Liver (tissue), 9 donors: ENCODE measurements around the gene PARP8. TPM values are rescaled to one million over a fixed set of nuclear protein-coding genes. Genes with fewer than 3 reads are reported as not detected.

ENCODE experiments used
- DNase-seq: peaks from one replicate; pipeline ENCODE4 v3.0.0-alpha.2; 2017; ENCODE audit warnings: low spot score
- H3K27ac ChIP-seq, 2 donors: one replicate each; pipeline ENCODE4 v1.7.0; 2013; ENCODE audit warnings: inconsistent platforms in 2 of 2, low read length in 2 of 2, control low read depth in 1 of 2, low read depth in 1 of 2, mild to moderate bottlenecking in 1 of 2
- H3K27me3 ChIP-seq, 4 donors: one replicate each; pipeline versions ENCODE4 v1.6.1 to v1.7.0; 2013; ENCODE audit warnings: low read length in 3 of 4, inconsistent platforms in 1 of 4, mild to moderate bottlenecking in 1 of 4, moderate library complexity in 1 of 4; ENCODE audit not compliant: control insufficient read depth in 4 of 4, insufficient read depth in 4 of 4
- H3K36me3 ChIP-seq, 4 donors: one replicate each; pipeline versions ENCODE4 v1.6.1 to v1.7.0; 2013; ENCODE audit warnings: low read length in 3 of 4, mild to moderate bottlenecking in 3 of 4, low read depth in 1 of 4, moderate library complexity in 1 of 4; ENCODE audit not compliant: control insufficient read depth in 4 of 4, insufficient read depth in 3 of 4
- H3K4me1 ChIP-seq, 4 donors: one replicate each; pipeline versions ENCODE4 v1.6.1 to v1.7.0; 2013; ENCODE audit warnings: low read length in 3 of 4, mild to moderate bottlenecking in 3 of 4, moderate library complexity in 1 of 4; ENCODE audit not compliant: control insufficient read depth in 4 of 4, insufficient read depth in 4 of 4
- H3K4me3 ChIP-seq, 3 donors: one replicate each; pipeline versions ENCODE4 v1.6.1 to v1.7.0; 2013; ENCODE audit warnings: low read length in 3 of 3, control low read depth in 1 of 3, low read depth in 1 of 3, mild to moderate bottlenecking in 1 of 3
- H3K9ac ChIP-seq, 2 donors: one replicate each; pipeline ENCODE4 v1.7.0; 2013; ENCODE audit warnings: low read length in 2 of 2, mild to moderate bottlenecking in 2 of 2, moderate library complexity in 2 of 2, control low read depth in 1 of 2, low read depth in 1 of 2
- H3K9me3 ChIP-seq, 4 donors: one replicate each; pipeline versions ENCODE4 v1.6.1 to v1.7.0; 2013; ENCODE audit warnings: low read length in 3 of 4; ENCODE audit not compliant: control insufficient read depth in 4 of 4
- EGR1 ChIP-seq, 2 donors: IDR thresholded peaks; 2 replicates each; pipeline ENCODE4 v1.6.1; 2016 to 2018; ENCODE audit warnings: antibody characterized with exemption in 2 of 2, low read depth in 2 of 2
- FOXA1 ChIP-seq: IDR thresholded peaks from 2 replicates; pipeline ENCODE4 v1.6.1; 2016; ENCODE audit warnings: antibody characterized with exemption
- FOXA2 ChIP-seq: IDR thresholded peaks from 2 replicates; pipeline ENCODE4 v1.6.1; 2016; ENCODE audit warnings: antibody characterized with exemption
- GABPA ChIP-seq, 2 donors: IDR thresholded peaks in 1 of 2; conservative IDR thresholded peaks in 1 of 2; 2 replicates each; pipeline ENCODE4 v1.6.1; 2016; ENCODE audit warnings: antibody characterized with exemption in 2 of 2, mild to moderate bottlenecking in 1 of 2, moderate library complexity in 1 of 2
- HNF4A ChIP-seq, 2 donors: conservative IDR thresholded peaks; 2 replicates each; pipeline ENCODE4 v1.6.1; 2016; ENCODE audit warnings: antibody characterized with exemption in 2 of 2, mild to moderate bottlenecking in 2 of 2
- HNF4G ChIP-seq: IDR thresholded peaks from 2 replicates; pipeline ENCODE4 v1.6.1; 2016; ENCODE audit warnings: antibody characterized with exemption
- JUND ChIP-seq, 2 donors: IDR thresholded peaks; 2 replicates each; pipeline ENCODE4 v1.6.1; 2016; ENCODE audit warnings: antibody characterized with exemption in 2 of 2
- NR2F2 ChIP-seq: IDR thresholded peaks from 2 replicates; pipeline ENCODE4 v1.6.1; 2016; ENCODE audit warnings: antibody characterized with exemption
- RAD21 ChIP-seq, 2 donors: IDR thresholded peaks; 2 replicates each; pipeline ENCODE4 v1.6.1; 2016; ENCODE audit warnings: antibody characterized with exemption in 2 of 2, mild to moderate bottlenecking in 2 of 2
- RXRA ChIP-seq, 2 donors: IDR thresholded peaks; 2 replicates each; pipeline ENCODE4 v1.6.1; 2017 to 2018; ENCODE audit warnings: antibody characterized with exemption in 2 of 2, mild to moderate bottlenecking in 1 of 2
- SP1 ChIP-seq: IDR thresholded peaks from 2 replicates; pipeline ENCODE4 v1.6.1; 2018; ENCODE audit warnings: antibody characterized with exemption, mild to moderate bottlenecking
- TAF1 ChIP-seq: conservative IDR thresholded peaks from 2 replicates; pipeline ENCODE4 v1.6.1; 2016; ENCODE audit warnings: antibody characterized with exemption, mild to moderate bottlenecking
- YY1 ChIP-seq: IDR thresholded peaks from 2 replicates; pipeline ENCODE4 v1.6.1; 2016; ENCODE audit warnings: antibody characterized with exemption, mild to moderate bottlenecking
- WGBS: extraction: QIAGEN DNeasy Blood & Tissue Kit; methylation state at CpG from one replicate; pipeline ENCODE4 v1.1.7; 2013; 5-methylcytosine and 5-hydroxymethylcytosine counted together
- polyA plus RNA-seq, 2 donors: library from polyadenylated mRNA; stranded (reverse) in 1 of 2; unstranded in 1 of 2; fragments of 200-250 nt in 1 of 2; fragments of >200 nt in 1 of 2; fragmentation: Nextera tagmentation in 1 of 2; extraction: Ambion mirVana in 1 of 2; gene quantifications; one replicate each; pipeline versions ENCODE4 v1.2.1 to v1.2.3, GENCODE V29; 2013 to 2015
- total RNA-seq, 2 donors: library from RNA; depleted of rRNA; stranded (reverse); fragments of >200 nt; gene quantifications; one replicate each; pipeline ENCODE4 v1.2.3, GENCODE V29; 2014
- TF ChIP-seq, protein P1 (sequence below): fragments of 150-350 bp; IDR thresholded peaks from 2 replicates; pipeline ENCODE4 v1.5.1; 2017; ENCODE audit warnings: improper control_type of control experiment, low read depth, low read length; ENCODE audit not compliant: missing input control
- TF ChIP-seq, protein P2 (sequence below): IDR thresholded peaks from 2 replicates; pipeline ENCODE4 v1.6.1; 2016; ENCODE audit warnings: antibody characterized with exemption
- TF ChIP-seq, protein P3 (sequence below): IDR thresholded peaks from 2 replicates; pipeline ENCODE4 v1.6.1; 2016; ENCODE audit warnings: antibody characterized with exemption
- TF ChIP-seq, protein P4 (sequence below): IDR thresholded peaks from 2 replicates; pipeline ENCODE4 v1.6.1; 2016; ENCODE audit warnings: antibody characterized with exemption
- TF ChIP-seq, protein P5 (sequence below): IDR thresholded peaks from 2 replicates; pipeline ENCODE4 v1.6.1; 2016; ENCODE audit warnings: antibody characterized with exemption, mild to moderate bottlenecking
- donor health status: healthy.
- donor health status: healthy.
- donor health status: healthy.
- donor health status: healthy.
- donor health status: healthy.

PARP8 gene
- total and polyA plus RNA-seq, 4 donors: 3.9 to 16.0 (median 7.1) TPM

DNA sequence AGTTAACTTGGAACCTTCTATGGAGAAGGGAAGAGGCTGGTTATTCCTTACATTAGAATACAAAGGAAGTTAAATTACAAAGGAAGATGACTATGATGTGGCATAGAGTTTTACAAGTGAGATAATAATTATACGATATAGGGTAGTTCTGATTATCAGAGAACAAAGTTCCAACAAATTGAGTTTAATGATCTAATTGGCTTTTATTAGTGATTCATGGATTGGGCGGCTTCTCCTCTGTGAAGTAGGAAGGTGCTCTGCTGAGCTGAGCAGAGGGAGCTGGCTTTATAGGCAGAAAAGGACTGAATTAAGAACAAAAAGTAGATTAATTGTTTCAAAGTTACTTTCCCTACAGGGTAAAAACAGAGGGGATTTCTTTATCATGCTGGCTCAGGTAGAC, 49.7 kb downstream of the PARP8 start (continued):
- TF ChIP-seq, protein P1, sequence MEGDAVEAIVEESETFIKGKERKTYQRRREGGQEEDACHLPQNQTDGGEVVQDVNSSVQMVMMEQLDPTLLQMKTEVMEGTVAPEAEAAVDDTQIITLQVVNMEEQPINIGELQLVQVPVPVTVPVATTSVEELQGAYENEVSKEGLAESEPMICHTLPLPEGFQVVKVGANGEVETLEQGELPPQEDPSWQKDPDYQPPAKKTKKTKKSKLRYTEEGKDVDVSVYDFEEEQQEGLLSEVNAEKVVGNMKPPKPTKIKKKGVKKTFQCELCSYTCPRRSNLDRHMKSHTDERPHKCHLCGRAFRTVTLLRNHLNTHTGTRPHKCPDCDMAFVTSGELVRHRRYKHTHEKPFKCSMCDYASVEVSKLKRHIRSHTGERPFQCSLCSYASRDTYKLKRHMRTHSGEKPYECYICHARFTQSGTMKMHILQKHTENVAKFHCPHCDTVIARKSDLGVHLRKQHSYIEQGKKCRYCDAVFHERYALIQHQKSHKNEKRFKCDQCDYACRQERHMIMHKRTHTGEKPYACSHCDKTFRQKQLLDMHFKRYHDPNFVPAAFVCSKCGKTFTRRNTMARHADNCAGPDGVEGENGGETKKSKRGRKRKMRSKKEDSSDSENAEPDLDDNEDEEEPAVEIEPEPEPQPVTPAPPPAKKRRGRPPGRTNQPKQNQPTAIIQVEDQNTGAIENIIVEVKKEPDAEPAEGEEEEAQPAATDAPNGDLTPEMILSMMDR: no peak
- TF ChIP-seq HNF4G (no peak), FOXA1 (no peak), FOXA2 (no peak), RAD21 (IDR thresholded peaks at IDR 0.05) (no peak), YY1 (no peak), TAF1 (no peak)

DNA sequence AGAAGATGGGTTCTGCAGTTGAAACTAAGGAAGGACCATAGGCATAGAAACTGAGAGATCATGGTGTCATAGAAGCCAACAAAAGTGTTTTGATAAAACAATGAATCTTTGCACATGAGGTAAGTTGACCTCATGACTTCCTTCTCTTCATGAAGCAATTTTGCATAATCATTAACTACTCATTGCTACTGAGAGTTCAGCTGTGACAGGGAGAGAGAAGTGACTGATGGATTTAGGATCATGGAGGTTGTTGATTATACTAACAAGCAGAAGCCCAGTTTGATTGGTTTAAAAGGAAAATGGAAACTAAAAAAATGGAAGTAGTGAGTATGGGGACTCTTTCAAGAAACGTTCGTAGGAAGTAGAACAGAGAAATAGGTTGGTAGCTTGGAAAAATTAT, 51.2 kb downstream of the PARP8 start:
- Histone ChIP-seq H3K27ac (peak overlapping the region; percentile 13 to 38), H3K36me3 (no peaks in the 10 kb centered on the region), H3K4me3 (no peak overlapping the region), H3K9ac (no peak overlapping the region), H3K27me3 (no peaks in the 10 kb centered on the region), H3K4me1 (peaks cover 1 to 13% (median 6%) of the 10 kb centered on the region in 4 donors), H3K9me3 (no peaks in the 10 kb centered on the region)
- no peak for DNase-seq
- 36% methylated on average over 2 of the region's 2 CpGs for WGBS
- TF ChIP-seq, protein P2, sequence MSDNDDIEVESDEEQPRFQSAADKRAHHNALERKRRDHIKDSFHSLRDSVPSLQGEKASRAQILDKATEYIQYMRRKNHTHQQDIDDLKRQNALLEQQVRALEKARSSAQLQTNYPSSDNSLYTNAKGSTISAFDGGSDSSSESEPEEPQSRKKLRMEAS: peak; percentile 34
- TF ChIP-seq EGR1 (IDR thresholded peaks at IDR 0.05; ENCODE audit: low read depth in 2 of 2) (no peak), HNF4A (conservative IDR thresholded peaks at IDR 0.05) (peak; percentile 37 to 49), FOXA1 (no peak), NR2F2 (peak; percentile 77), SP1 (peak; percentile 61), FOXA2 (no peak), JUND (IDR thresholded peaks at IDR 0.05) (peak in 1 of 2 donors; percentile 11), TAF1 (no peak), RAD21 (IDR thresholded peaks at IDR 0.05) (no peak), YY1 (peak; percentile 82), HNF4G (no peak), GABPA (IDR thresholded peaks at IDR 0.05 in 1 of 2, conservative IDR thresholded peaks at IDR 0.05 in 1 of 2) (no peak), RXRA (IDR thresholded peaks at IDR 0.05) (peak; percentile 53 to 59)
- TF ChIP-seq, protein P3, sequence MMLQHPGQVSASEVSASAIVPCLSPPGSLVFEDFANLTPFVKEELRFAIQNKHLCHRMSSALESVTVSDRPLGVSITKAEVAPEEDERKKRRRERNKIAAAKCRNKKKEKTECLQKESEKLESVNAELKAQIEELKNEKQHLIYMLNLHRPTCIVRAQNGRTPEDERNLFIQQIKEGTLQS: peak; percentile 31
- TF ChIP-seq, protein P4, sequence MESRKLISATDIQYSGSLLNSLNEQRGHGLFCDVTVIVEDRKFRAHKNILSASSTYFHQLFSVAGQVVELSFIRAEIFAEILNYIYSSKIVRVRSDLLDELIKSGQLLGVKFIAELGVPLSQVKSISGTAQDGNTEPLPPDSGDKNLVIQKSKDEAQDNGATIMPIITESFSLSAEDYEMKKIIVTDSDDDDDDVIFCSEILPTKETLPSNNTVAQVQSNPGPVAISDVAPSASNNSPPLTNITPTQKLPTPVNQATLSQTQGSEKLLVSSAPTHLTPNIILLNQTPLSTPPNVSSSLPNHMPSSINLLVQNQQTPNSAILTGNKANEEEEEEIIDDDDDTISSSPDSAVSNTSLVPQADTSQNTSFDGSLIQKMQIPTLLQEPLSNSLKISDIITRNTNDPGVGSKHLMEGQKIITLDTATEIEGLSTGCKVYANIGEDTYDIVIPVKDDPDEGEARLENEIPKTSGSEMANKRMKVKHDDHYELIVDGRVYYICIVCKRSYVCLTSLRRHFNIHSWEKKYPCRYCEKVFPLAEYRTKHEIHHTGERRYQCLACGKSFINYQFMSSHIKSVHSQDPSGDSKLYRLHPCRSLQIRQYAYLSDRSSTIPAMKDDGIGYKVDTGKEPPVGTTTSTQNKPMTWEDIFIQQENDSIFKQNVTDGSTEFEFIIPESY: no peak
- TF ChIP-seq, protein P1: no peak
- TF ChIP-seq, protein P5, sequence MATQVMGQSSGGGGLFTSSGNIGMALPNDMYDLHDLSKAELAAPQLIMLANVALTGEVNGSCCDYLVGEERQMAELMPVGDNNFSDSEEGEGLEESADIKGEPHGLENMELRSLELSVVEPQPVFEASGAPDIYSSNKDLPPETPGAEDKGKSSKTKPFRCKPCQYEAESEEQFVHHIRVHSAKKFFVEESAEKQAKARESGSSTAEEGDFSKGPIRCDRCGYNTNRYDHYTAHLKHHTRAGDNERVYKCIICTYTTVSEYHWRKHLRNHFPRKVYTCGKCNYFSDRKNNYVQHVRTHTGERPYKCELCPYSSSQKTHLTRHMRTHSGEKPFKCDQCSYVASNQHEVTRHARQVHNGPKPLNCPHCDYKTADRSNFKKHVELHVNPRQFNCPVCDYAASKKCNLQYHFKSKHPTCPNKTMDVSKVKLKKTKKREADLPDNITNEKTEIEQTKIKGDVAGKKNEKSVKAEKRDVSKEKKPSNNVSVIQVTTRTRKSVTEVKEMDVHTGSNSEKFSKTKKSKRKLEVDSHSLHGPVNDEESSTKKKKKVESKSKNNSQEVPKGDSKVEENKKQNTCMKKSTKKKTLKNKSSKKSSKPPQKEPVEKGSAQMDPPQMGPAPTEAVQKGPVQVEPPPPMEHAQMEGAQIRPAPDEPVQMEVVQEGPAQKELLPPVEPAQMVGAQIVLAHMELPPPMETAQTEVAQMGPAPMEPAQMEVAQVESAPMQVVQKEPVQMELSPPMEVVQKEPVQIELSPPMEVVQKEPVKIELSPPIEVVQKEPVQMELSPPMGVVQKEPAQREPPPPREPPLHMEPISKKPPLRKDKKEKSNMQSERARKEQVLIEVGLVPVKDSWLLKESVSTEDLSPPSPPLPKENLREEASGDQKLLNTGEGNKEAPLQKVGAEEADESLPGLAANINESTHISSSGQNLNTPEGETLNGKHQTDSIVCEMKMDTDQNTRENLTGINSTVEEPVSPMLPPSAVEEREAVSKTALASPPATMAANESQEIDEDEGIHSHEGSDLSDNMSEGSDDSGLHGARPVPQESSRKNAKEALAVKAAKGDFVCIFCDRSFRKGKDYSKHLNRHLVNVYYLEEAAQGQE: no peak
